Activated CD8-positive, alpha-beta memory T cell treated with anti-CD3 and anti-CD28 coated beads, Interleukin-2, amount 50 U/mL, for 48 hours (primary cell): ENCODE results near the gene TRPM1.

Source experiments
- DNase-seq: peaks from one replicate; pipeline ENCODE4 v3.0.0-alpha.2; 2020

Gene TRPM1

DNA sequence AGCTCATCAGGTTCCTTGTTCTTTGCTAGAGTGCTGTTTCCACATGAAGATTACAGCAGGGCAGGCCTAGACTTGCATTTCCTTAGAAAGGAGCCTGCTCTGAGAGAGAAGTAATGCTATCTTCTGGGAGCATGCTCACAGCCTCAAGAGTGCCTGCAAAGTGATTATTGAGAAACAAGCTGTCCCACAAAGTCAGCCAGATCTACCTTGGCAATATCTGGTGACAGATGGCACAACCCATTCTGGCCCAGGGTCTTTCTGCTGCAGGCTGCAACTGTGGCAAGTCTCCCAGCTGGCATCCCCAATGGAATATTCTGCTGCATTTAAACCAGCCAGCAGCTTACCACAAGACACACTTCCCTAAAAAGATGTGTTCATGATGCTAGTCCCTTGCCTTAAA, 139.4 kb downstream of the TRPM1 start:
- DNase-seq, result no peak

DNA sequence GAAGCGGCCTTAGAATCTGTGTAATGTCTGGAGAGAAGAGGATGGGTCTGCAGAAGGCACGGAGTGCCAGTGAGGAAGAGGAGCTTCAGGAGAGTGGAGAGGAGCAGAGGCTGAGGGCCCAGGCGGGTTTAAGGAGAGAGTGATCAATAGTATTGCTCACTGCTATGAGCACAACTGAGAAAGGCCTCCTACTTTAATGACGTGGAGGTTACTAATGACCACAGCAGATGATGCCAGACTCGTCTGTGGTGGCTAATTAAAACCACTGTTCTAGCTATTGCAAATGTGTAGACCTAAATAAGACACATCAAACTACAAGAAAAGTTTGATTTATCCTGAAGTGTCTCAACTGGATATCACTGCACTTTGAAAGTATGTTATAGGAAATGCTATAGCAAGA, 143.3 kb downstream of the TRPM1 start:
- DNase-seq, result no peak

GRCh38 chr15:30956216-30957124, 145.1 kb downstream of the TRPM1 start:
- DNase-seq, result no peak

DNA sequence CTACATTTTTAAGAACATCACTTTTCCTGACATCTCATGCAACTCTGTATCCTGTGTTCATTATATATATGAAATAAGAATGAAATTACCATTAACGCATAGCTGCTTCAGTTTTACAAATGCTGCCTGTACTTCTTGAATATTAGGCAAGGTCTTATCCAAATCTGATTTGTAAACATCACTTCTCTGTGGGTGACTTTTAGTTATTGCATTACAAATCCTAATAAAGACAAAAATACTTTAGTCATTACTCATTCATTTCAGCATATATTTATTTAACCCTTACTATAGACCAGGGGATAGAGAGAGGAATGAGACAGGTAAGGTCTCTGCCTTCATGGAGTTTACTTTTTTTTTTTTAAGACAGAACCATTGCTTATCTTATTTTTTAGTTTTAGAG, 146.9 kb downstream of the TRPM1 start:
- no peak for DNase-seq

DNA sequence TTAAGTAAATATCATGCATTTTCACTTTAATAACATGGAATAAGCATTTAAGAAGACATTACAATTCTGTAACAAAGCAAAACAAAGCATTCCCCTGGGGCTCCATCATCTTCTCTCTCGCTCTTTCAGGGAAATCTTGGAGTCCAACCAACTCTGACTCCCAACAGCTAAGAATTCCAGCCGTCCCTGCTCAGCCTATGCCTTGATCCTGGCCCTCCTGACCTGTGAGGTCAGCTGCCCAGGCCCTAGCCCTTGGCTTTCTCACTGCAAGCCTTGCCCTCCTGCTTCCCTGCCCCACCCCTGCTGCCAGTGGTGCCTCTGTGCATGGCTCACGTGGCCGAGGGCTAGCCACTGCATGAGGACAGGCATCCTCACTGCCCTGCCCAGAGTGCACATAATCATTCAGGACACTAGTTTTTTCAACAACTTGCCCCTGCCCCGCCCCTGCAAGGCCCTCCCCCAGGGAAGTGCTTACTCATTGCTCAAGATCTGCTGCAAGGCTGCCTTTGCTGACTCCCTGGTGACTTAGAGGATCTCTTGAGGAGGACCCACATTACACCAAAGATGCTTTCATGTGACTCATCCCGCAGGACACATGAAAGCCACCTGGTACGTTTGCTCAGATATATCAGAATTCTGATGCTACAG, 147.7 kb downstream of the TRPM1 start:
- no peak for DNase-seq

DNA sequence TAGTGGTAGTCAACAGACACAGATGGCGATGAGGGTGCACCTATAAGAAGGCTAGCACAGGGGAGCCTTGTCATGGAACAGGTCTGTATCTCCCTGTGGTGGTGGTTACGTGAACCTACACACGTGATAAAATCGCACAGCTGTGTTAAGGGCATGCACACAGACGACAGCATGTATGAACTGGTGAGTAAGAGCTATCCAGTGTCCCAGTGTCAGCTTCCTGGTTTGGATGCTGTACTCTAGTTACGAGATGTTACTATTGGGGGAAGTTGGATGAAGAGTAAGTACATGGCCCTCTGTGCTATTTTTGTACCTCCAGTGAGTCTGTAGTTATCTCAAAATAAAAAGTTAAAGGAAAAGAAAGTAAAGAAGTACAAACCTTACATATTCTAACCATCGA, 148.3 kb downstream of the TRPM1 start:
- no peak for DNase-seq
